NCI-H2227 (cell line): ENCODE measurements around the gene NRXN3.

Source experiments
- DNase-seq: peaks from one replicate; lab custom pipeline; 2025; ENCODE audit not compliant: unreplicated experiment; lab: John Stamatoyannopoulos, UW

Gene NRXN3

DNA sequence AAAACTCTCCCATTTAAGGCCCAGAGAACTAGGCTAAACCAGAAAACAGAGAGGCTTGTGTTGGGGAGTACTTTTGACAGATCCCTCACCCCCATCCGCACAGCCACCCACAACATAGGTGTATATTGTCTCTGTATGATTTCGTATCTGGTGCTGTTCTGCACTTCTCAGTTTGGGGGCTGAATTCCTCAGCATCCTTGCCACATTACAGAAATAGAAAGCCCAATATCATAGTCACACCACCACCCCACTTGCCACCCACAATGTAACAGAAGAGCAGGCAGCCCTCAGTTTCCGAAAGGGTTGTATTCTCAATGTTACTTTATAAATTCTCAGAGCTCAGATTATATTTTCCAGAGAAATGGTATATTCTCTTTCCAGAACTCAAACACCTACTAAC lies 1090.2 kb downstream of the NRXN3 start:
- DNase-seq = no peak

DNA sequence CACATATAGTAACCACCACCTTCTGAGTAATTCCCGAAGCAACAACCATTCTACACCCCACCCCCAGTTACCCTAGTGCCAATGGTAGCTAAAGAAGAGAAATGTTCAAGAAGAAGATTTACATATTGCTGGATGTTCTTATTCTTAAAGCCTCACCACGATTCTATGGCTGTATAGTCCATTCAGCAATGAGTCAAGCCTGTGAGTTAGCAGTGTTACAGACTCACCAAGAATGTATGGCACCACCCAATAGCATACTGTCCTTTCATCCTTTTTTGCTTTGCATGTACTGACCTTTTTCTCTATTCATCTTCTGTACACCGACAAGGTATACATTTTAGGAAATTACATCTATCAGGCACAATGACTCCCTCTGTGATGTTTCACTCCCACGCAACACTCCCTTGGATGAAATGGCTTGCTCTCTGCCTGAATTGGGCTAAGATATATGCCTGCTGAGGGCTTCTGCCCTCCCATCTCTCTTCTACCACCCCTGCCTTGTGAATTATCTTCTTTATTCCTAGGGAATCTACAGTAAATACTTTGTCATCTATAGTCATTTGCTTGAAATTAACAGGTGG lies 1095.3 kb downstream of the NRXN3 start:
- no peak for DNase-seq

DNA sequence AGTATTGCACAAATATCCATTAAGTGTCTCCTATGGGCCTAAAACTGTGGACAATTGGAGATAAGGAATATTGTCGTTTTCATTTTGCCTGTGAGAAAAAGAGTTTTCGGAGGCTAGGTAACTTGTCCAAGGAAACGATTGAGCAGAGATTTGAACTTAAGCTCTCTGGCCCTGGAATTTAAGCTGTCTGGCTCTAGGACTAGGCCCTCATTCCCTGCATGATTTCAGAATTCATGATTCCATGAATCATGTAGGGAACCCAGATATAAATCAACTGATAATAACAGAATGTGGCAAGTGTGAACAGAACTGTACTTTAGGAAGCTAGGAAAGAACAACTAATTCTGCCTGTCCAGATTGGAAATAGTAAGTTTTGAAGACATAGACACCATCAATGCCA lies 1100.2 kb downstream of the NRXN3 start:
- DNase-seq = no peak

DNA sequence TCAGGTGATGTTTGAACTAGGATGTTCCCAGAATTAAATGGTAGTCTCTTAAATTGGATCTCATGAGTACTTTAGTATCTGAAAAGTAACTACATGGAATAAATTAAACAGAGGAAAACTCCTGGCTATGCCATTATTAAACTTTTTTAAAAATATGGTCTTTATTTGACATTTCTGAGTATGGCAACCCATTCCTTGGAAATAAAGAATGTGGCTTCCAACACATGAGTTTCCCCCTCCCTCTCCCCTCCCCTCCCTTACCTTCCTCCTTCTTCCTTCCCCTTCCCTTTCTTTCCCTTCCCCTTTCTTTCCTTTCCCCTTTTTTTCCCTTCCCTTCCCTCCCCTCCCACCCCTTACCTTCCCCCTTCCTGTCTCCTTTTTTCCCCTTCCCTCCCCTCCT lies 1100.9 kb downstream of the NRXN3 start:
- DNase-seq = no peak

DNA sequence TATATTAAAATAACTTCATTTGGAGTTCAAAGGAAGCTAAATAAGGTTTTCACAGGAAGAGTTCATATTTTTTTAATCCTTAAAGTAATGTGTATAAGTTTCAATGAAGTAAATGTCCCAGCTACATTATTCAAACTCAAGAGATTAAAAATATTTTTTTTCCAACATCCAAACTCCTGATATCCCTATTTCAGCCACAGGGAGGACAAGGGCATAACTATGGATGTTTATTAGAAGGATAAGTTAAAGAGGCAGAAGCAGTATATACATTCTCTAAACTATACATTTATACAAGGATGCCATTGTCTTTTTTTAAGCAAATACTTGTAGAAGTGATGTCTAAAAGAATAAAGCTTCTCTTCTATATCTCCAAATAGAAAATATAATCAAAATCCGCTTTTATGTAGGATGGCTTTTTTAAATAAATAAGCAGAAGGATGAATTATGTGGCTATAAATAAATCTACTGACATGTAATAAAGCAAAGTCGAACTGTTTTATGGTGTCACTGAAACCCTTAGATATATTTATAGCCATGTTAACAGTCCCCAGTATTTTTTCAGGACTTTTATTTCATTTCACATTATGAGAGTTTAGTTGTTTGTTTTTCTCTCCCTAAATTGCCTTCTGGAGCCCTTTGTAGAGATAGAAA lies 1104.6 kb downstream of the NRXN3 start:
- DNase-seq = no peak

DNA sequence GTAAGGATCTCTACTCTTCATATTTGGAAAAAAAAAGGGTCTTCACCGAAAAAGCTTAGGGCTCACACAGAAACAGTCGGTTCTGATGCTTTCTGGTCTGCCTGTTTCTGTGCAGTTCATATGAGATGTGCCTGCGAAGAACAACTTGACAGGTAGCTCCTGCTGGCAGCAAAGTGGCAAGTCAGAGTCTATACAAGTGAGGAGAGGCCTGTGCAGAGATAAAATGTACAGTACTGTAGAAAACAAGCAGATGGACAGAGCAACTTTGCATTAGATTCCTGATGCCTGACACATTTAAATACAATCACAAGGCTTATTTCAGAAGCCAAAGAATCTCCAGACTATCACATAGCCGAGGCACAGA lies 1105.1 kb downstream of the NRXN3 start:
- DNase-seq = no peak

DNA sequence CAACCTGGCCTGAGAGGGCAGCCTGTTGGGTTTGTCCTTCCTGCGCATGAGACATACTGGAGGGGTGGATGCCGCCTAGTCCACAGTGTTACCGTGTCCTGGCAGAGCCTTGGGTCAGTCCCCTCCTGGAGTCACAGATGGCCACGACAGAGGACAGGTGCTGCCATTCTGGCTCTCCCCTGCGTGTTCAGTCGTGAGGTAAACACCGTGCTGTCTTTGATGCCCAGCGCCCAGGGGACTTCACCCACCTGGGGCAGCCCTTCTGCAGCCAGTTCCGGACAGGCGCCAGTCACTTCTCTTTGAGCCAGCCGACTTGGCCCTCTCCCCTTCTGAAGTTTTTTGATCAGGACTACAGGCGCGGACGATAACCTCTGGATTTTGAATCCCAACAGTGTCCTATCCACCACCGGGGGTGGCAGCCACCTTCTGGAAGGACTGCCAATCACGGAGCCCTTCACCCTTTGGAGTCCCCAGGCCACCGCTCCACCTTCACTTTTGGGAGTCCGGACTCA lies 1108.2 kb downstream of the NRXN3 start:
- DNase-seq = no peak

DNA sequence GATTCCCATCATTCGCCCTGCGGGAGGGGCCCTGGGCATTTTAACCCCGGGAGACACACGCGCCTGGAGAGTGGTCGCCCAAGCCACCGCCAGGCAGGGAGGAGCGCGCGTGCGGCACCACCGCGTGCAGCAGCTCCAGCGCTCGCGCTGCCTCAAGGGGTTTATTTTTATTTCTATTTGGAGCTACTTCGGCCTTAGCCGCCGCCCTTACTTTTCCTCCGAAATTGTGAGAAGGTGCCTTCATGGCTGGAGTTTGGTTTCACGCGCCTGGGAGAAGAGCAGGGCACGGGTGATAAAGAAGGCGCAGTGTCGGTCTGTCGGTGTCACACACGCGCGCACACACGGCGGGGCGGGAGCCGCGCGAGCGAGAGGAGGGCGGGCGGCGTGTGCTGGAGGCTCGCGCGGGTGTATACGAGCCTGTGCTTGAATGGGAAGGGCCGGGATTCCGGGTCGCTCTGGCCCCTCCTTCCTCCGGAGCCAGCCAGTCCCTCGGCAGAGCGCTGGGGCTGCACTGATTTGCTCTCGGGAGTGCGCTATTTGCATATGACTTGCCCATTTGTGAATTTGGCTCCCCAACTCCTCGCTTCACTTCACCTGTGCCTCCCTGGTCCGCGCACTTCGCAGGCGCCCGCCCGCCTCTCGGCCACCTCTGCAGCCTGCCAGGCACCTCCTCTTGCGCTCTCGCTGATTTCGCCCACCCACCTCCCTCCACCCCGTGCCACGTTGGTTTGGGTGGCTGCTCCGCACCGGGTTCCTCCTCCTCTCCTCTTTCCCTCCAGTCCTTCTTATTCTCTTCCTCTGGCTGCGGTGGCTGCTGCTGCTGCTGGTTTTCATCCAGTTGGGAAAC lies 1108.8 kb downstream of the NRXN3 start:
- peak; percentile 86 for DNase-seq

DNA sequence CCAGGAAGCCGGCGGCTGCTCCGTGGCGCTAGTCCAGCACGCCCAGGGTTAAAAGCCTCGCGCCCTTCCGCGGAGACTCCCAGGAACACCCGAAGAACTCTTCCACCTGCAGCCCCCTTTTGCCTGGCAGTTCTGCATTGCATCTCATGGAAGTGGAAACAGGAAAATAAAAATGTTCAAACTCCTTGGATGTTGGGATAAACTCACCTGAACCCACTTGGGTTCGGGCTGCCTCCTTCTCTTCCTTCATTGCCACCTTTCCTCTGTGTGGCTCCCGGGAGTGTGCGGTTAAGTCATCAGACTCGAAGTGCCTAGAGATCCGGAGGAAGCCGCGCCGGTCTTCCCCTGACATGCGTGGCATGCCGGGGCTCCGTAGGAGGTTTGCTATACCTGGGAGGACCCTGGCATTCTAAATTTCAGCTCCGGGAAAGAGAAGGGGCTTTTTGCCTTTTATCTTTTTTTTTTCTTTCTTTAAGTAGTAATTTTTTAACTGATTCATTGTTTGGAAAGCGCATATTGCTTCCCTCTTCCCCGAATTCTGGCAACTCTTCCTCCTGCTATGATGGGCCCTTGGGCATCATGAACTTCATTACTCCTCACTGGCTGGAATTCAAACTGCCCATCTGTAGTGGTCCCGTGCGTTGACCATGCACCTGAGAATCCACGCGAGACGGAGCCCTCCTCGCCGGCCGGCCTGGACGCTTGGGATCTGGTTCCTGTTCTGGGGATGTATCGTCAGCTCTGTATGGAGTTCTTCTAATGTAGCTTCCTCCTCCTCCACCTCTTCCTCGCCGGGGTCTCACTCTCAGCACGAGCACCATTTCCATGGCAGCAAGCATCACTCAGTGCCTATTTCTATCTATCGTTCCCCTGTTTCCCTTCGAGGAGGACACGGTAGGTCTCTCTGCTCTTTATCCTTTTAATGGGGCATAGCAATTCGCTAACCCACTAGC lies 1109.7 kb downstream of the NRXN3 start:
- peak; percentile 18 for DNase-seq

DNA sequence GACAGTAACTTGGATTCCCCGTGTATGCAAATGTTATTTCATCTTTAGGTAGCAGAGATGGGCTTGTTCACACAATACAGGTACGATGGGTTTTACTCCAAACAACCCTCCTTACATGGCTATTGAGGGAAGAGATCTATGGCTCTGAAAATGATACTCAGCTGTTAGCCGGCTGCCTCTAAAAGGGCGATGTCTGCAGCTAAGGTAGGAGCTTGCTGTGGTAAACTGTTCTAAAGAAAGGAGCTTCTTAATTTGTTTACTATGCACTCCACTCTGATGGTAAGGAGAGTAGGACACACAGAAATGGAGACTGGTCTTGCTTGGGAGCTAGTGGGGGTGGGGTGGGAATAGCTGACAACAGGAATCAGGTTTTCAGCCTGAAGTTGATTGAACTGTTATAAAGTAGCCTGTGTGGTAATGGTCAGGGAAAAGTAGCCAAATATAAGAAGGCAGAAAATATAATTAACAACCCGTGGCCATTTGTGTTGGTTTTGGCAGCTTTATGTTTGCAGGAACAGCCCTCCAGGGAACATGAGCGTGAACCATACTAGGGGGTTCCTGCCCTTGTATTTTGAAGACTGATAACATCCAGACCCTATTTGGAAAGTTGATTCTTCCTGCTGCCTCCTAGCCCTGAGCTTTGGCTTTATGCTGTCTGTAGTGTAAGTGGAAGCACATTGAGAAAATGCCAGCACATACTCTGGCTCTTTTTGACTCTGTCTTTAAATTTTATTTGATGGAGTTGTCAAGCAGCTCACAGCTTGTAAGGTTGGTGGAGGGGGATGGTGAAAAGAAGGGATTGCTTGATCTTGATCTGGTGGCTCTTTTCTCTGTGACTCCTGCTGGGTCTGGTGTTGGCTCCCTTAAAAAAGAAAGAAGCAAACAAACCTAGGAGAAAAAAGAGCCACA lies 1111.3 kb downstream of the NRXN3 start:
- DNase-seq = no peak

DNA sequence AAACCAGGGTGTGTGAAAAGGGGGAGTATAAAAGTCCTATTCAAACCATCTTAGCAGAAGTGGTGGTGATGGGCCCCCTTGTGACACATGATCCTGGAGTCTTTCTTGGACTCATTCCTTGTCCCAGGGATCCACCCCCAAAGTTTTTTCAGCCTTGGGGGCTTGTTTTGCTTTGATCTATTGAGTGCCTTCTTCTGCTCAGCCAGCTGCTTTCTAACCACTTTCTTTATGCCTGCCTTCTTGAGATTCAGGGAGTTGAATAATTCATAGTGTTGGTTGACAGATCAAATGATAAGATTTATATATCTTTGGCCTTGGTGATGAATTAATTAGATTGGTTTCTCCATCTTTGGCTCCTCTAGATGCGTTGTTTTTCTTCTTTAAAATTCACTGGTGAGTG lies 1114.4 kb downstream of the NRXN3 start:
- no peak for DNase-seq

DNA sequence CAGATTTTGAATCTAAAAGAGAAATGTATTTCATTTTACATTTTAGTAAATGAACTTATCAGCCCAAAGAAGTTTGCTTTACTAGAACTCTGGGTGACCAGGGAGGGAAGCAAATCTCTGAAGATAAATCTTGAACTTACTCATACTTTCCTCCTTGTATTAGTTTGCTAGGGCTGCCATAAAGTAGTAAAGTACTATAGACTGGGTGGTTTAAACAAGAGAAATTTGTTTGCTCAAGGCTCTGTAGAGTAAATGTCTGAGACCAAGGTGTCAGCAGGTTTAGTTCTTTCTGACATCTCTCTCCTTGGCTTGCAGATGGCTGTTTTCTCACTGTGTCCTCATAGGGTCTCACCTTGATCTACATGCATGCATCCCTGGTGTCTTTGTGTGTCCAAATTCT lies 1115.1 kb downstream of the NRXN3 start:
- DNase-seq = no peak

DNA sequence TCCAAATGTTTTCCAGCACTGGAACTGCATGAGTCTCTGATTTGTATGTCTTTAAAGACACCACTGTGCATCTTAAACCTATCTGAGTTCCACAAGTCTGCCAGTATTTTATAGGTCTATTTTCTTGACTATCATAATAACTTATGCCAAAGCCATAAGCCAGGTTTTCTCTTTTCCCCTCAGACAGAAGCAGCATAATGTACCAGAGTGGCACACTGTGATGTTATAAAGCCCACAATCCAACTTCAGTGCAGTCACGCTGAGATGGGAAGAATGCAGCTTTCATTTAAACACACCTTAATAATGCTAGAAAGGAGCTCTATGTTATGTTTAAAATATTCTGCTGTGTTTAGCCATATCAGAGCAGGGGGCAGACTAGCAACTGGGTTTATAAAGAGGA lies 1117.8 kb downstream of the NRXN3 start:
- no peak for DNase-seq

DNA sequence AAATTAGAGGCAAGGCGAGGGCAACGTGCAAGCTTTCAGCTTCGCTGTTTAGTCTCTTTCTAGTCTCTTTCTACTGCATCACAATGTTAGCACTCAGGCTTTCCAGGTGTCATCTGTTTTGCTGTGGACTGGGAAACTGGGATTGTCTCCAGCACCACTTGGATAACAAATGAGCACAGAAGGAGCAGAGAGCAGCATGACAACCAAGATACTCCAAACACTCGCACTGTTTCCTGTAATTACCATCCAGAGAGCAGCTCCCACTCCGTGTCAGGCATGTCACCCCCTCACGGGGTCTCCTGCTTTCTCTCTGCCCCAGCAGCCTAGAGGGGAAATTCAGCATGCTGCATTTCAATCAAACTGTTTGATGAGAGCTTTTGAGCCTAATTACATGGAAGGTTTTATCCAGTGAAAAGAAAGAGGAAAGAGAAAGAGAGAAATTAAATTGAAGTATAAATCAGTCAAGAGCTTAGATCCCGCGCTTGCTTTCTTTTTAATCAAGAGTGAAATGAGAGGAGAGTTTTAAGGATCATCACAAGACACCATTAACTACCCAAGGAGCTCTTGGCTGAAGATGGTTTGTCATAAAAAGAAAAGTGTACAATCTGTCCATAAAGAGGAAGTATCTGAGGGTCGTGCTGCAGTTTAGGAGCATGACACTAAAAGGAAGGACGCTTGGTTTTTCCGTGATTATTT lies 1123.5 kb downstream of the NRXN3 start:
- DNase-seq = peak; percentile 63

DNA sequence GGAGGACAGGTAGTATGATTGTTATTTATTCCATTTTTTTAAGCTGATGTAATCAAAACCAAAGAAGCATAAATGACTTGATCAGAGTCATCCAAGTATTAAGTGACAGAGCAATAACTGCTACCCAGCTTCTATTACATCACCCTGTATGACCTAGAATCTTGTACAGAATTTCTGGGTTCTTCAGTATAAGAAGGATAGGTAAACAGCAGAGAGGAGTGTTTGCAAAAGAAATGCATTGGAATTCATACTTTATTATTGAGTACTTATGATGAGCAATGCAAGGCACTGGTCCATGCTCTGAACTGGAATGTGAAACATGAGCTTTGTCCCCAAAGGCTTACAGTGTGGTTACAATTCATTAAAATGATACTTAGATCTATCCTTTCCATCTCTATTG lies 1124.3 kb downstream of the NRXN3 start:
- no peak for DNase-seq

DNA sequence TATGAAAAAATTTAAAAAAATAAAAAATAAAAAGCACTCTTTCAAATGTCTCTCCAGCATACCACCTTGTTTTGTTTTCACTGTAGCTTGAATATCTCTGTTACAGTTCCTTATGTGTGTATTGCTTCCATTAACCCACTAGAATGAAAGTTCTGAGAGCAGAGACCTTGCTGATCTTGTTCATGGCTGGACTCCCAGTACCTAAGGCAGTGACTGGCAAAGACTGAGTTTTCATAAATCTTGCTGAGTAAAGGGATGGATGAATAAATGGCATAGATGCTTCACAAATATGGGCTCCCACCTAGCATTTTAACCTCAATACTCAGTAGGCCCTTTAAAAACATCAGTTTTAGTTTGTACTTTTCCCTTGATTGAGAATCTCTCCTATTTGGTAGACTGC lies 1125.2 kb downstream of the NRXN3 start:
- DNase-seq = no peak

DNA sequence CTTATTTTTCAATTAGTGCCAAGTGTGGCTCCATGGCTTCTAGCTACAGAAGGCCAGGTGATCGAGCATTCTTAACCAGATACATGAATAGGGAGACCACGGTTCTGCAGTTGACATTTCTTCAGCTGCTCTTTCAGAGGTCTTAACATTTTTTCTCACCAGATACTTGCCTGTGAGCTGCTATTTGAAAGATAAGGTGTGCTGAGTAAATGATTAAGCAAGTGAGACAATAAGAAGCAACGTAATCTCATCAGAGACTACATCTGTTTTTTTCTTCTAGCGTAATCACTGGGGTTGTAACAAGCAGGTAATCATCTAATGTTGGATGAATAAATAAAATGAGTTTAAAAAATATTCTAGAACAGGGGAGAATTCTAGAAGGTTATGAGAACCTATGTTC lies 1128.2 kb downstream of the NRXN3 start:
- no peak for DNase-seq

DNA sequence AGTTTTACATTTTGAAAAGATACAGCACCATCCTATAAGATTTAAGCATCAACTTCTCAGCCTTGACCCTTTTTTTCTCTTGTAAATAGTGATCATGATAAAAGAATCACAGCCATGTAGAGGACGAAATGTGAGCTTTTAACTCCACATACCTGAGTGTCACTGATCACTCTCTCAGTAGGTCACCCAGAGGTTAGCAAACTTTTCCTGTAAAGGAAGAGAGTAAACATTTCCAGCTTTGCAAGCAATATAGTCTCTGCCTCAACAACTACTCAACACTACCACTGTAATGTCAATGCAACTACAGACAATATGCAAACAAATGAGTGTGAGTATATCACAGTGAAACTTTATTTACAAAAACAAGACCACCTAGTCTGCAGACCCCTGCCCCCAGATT lies 1129.0 kb downstream of the NRXN3 start:
- DNase-seq = no peak

DNA sequence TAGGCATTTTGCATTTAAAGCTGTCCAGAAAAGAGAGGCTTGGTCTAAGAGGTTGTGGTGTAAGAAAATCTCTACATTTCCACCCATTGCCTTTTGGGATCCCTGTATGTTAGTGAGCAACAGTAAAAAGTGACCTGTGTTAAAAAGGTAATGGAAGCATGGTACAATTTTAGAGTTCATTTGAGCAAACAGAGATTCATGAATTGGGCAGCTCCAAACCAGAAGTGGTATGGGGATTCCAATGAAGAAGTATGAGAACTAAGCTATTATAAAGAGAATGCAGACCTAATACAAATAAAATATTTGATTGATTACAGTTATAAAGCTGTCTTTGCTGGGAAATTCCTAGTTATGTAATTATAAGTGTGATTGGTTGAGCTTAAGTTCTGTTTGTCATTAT lies 1134.1 kb downstream of the NRXN3 start:
- no peak for DNase-seq
